ENCODE data around the gene CCDC136.

The CCDC136 gene

DNA sequence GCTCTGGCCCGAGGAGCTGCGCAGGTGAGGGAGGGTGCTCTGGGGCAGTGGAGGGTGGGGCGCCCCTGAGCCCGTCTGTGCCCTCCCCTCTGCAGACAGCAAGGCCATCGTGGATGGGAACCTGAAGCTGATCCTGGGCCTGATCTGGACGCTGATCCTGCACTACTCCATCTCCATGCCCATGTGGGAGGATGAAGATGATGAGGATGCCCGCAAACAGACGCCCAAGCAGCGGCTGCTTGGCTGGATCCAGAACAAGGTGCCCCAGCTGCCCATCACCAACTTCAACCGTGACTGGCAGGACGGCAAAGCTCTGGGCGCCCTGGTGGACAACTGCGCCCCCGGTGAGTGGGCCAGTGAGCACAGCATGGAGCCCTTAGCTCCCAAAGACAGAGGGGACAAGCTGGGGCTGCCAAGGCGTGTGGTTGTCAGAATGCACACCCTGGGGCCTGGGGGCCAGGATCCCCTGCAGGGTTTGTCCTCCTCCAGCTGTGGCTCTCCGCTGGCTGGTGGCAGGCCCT, 43.5 kb downstream of the CCDC136 start:
- H3K27me3 ChIP-seq (ENCODE audit: insufficient read depth, poor library complexity, severe bottlenecking), result peaks cover 7% of the 10 kb centered on the region
- H3K4me3 ChIP-seq (replicated peaks; ENCODE audit: insufficient read depth, low read length), result no peak overlapping the region
- TF ChIP-seq SPI1 (IDR thresholded peaks at IDR 0.05; ENCODE audit: borderline replicate concordance, low read depth) (no peak), CTCF (IDR thresholded peaks at IDR 0.05; ENCODE audit: insufficient read depth, low read length) (no peak), POLR2AphosphoS5 (IDR thresholded peaks at IDR 0.05; ENCODE audit: low read depth) (no peak)
- no peak overlapping the region for H3K27ac ChIP-seq (replicated peaks)
- DNase-seq (ENCODE audit: low read depth in 1 of 2, low spot score in 1 of 2), result no peak

- no peak for DNase-seq (ENCODE audit: low read depth in 1 of 2, low spot score in 1 of 2)
- peaks cover 2% of the 10 kb centered on the region for H3K27me3 ChIP-seq (ENCODE audit: insufficient read depth, poor library complexity, severe bottlenecking)
- no peak overlapping the region for H3K4me3 ChIP-seq (replicated peaks; ENCODE audit: insufficient read depth, low read length)
- TF ChIP-seq SPI1 (IDR thresholded peaks at IDR 0.05; ENCODE audit: borderline replicate concordance, low read depth) (no peak), GABPA (IDR thresholded peaks at IDR 0.05; ENCODE audit: low read depth) (no peak), CTCF (IDR thresholded peaks at IDR 0.05; ENCODE audit: insufficient read depth, low read length) (no peak), POLR2AphosphoS5 (IDR thresholded peaks at IDR 0.05; ENCODE audit: low read depth) (no peak)
- TF ChIP-seq, protein P1, sequence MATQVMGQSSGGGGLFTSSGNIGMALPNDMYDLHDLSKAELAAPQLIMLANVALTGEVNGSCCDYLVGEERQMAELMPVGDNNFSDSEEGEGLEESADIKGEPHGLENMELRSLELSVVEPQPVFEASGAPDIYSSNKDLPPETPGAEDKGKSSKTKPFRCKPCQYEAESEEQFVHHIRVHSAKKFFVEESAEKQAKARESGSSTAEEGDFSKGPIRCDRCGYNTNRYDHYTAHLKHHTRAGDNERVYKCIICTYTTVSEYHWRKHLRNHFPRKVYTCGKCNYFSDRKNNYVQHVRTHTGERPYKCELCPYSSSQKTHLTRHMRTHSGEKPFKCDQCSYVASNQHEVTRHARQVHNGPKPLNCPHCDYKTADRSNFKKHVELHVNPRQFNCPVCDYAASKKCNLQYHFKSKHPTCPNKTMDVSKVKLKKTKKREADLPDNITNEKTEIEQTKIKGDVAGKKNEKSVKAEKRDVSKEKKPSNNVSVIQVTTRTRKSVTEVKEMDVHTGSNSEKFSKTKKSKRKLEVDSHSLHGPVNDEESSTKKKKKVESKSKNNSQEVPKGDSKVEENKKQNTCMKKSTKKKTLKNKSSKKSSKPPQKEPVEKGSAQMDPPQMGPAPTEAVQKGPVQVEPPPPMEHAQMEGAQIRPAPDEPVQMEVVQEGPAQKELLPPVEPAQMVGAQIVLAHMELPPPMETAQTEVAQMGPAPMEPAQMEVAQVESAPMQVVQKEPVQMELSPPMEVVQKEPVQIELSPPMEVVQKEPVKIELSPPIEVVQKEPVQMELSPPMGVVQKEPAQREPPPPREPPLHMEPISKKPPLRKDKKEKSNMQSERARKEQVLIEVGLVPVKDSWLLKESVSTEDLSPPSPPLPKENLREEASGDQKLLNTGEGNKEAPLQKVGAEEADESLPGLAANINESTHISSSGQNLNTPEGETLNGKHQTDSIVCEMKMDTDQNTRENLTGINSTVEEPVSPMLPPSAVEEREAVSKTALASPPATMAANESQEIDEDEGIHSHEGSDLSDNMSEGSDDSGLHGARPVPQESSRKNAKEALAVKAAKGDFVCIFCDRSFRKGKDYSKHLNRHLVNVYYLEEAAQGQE (IDR thresholded peaks at IDR 0.05; ENCODE audit: insufficient replicate concordance, low read depth), result no peak
- no peak overlapping the region for H3K27ac ChIP-seq (replicated peaks)
These were observed 44.2 kb downstream of the CCDC136 start for GRCh38 chr7:128835790-128836641.

- Histone ChIP-seq H3K4me3 (replicated peaks; ENCODE audit: insufficient read depth, low read length) (no peak overlapping the region), H3K27me3 (ENCODE audit: insufficient read depth, poor library complexity, severe bottlenecking) (peaks cover 2% of the 10 kb centered on the region), H3K27ac (replicated peaks) (no peak overlapping the region)
- TF ChIP-seq CTCF (IDR thresholded peaks at IDR 0.05; ENCODE audit: insufficient read depth, low read length) (no peak), POLR2AphosphoS5 (IDR thresholded peaks at IDR 0.05; ENCODE audit: low read depth) (no peak), SPI1 (IDR thresholded peaks at IDR 0.05; ENCODE audit: borderline replicate concordance, low read depth) (no peak), GABPA (IDR thresholded peaks at IDR 0.05; ENCODE audit: low read depth) (no peak)
- TF ChIP-seq, protein P1 (IDR thresholded peaks at IDR 0.05; ENCODE audit: insufficient replicate concordance, low read depth), result no peak
- DNase-seq (ENCODE audit: low read depth in 1 of 2, low spot score in 1 of 2), result no peak
These were observed 45.1 kb downstream of the CCDC136 start for GRCh38 chr7:128836729-128837348.

All from HL-60 (cell line).